Iris pigment epithelial cell (primary cell): Measurements from ENCODE around the gene FGF16.
"Not testable (repeated sequence)": the region's sequence is repeated elsewhere in the genome, so short reads cannot be mapped to it uniquely, and the experiment has no call there.

Source experiments
- DNase-seq: peaks from one replicate; pipeline ENCODE4 v3.0.0-alpha.2; 2011; ENCODE audit warnings: low read depth

FGF16 gene

GRCh38 chrX:77447653-77448569 lies 722 bp downstream of the FGF16 start:
- no peak for DNase-seq

DNA sequence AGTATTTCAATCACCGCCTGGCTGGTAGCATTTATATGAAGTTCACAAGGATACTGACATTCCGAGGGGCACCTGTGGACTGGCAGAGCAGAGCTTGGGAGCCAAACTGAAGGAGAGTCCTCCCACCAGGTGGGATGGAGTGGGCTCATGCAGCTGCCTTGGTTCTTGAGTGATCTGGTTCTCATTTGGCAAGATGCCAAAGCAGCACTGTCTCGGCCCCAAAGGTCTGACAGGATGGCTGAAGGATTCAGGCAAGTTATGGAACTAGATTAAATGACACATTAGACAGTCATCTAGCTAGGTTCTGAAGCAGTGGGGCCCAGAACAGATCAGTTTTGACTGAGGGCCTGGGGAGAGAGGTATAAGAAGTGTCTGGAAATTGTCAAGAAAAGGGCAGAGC lies 3.2 kb downstream of the FGF16 start:
- no peak for DNase-seq

GRCh38 chrX:77450996-77451395 lies 3.8 kb downstream of the FGF16 start:
- DNase-seq: peak; percentile 53

DNA sequence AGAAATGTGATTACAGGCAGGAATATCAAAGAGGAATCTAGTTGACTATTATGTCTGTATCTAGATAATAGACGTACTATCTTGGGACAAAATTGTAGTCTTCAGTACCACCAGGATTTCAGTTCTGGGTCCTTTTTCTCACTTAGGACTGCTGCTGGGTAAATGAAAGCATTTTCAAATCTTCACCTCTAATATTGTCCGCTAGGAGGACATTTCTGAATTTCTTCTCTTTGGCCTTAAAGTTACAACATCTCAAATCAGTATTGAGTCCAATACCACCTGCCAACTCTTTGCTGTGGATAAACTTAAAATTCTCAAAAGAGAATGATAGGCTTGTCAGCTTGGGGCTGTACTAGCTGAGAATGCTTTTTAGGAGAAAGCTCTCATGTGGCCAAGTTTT lies 6.0 kb downstream of the FGF16 start:
- DNase-seq: no peak

DNA sequence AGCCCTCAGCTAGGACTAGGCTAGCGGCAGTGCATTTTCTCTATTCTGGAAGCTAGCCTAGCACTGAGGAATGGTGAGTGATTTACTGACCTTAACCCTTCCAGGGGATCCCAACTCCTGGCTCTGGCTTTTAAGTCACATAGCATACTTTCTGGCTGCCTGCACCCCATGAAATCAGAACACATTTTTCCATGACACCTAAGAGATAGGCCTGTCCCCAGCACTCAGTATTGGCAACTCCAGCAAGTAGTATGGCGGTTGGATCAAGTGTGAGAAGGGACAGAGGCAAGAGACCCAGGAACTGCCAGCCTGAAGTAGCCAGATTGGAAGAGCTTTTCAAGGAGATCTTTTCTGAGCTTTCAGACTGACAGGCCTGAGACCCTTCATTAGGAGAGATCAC lies 8.2 kb downstream of the FGF16 start:
- DNase-seq: no peak

GRCh38 chrX:77484045-77484444 lies 36.9 kb downstream of the FGF16 start:
- no peak for DNase-seq

- DNase-seq: peak; percentile 88
Measured at GRCh38 chrX:77493677-77494553, 46.7 kb downstream of the FGF16 start.

- not testable (repeated sequence) for DNase-seq
Measured at GRCh38 chrX:77500164-77500563, 53.0 kb downstream of the FGF16 start.

DNA sequence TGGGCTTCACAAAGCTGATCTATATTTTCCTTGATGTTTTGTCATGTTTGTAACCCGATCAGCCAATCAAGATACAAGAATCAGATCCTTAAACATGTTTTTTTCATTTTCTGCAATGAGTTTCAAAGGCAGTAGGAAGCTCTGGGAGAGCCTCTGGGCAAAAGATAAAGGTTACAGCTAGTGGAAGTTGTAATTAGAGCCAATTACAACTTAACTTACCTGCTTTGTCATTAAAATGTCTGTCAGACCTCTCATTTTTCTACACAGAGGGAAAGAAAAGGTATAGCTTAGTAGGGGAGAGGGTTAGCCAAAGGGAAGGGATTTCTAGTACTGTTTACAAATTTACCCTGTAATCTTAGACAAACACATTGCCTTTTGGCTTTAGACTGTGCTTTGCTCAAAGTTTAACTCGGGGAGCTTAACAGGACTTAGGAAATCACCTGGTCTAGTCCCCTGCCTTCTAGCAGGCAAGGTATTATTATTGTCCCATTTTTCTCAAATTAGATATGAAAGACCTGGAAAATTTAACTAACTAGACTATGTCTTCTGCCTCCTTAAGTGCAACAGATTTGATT lies 55.8 kb downstream of the FGF16 start:
- no peak for DNase-seq

DNA sequence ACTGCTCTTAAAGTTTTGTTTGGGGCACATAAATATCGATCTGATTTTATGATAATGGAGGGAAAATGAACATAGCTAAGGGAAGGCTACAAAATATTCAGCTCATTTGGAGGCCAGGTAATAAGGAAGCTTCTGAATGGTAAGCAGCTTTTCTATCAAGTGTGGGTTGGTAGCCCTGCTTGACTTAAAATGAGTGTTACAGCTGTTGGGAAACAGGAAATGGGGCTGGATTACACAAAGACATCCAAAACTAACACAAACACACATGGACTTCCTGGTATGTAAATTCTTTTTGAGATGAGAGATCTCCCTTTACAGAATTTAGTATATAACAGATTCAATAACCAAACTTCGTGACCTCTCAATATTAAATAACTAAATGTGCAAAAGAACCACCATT lies 58.0 kb downstream of the FGF16 start:
- peak; percentile 80 for DNase-seq
